HepG2 (cell line): ENCODE measurements around the gene TIMM9. TPM values are rescaled to one million over a fixed set of nuclear protein-coding genes. Genes with fewer than 3 reads are reported as not detected.
A peak's percentile ranks its signal among the peaks of the same experiment; 100 is the strongest.

Source experiments
- HDAC1 ChIP-seq: sonication (generic); formaldehyde crosslinking; IDR thresholded peaks from 2 replicates; pipeline ENCODE4 v1.5.1; 2020; ENCODE audit warnings: mild to moderate bottlenecking, missing genetic modification reagents
- HNRNPL ChIP-seq: fragments of 200-400 bp; formaldehyde crosslinking; IDR thresholded peaks from 2 replicates; pipeline ENCODE4 v1.6.1; 2017; ENCODE audit warnings: mild to moderate bottlenecking, low read depth, low read length
- LCORL ChIP-seq, 2 experiments: fragments of 450-650 bp in 1 of 2; sonication (generic) in 1 of 2; formaldehyde crosslinking in 1 of 2; IDR thresholded peaks; 2 replicates each; pipeline versions ENCODE4 v1.5.0 to v1.6.1; 2017 to 2020; ENCODE audit warnings: antibody characterized with exemption in 1 of 2, missing genetic modification reagents in 1 of 2
- MED1 ChIP-seq: sonication (generic); formaldehyde crosslinking; IDR thresholded peaks from 2 replicates; pipeline ENCODE4 v1.4.0; 2020; ENCODE audit warnings: missing genetic modification reagents
- NKX3-1 ChIP-seq: sonication (generic); formaldehyde crosslinking; IDR thresholded peaks from 2 replicates; pipeline ENCODE4 v1.5.0; 2020; ENCODE audit warnings: missing genetic modification reagents
- TAF1 ChIP-seq: sonication (generic); formaldehyde crosslinking; IDR thresholded peaks from 2 replicates; pipeline ENCODE4 v1.4.0; 2020; ENCODE audit warnings: missing genetic modification reagents
- ZFAT ChIP-seq: sonication (generic); formaldehyde crosslinking; conservative IDR thresholded peaks from 2 replicates; pipeline ENCODE4 v1.8.1; 2023; ENCODE audit warnings: missing genetic modification reagents, inconsistent platforms
- ZKSCAN5 ChIP-seq: sonication (generic); formaldehyde crosslinking; IDR thresholded peaks from 2 replicates; pipeline ENCODE4 v1.5.1; 2020; ENCODE audit warnings: mild to moderate bottlenecking, missing genetic modification reagents
- polyA plus RNA-seq, 8 experiments: library from polyadenylated mRNA; depleted of rRNA in 3 of 8; stranded (reverse) in 7 of 8; unstranded in 1 of 8; fragments of >200 nt; fragmentation: Illumina TruSeq in 4 of 8; extraction: Trizol in 4 of 8; gene quantifications; 2 replicates each; pipeline versions ENCODE4 v1.2.1 to v1.2.3, GENCODE V29; 2011 to 2016; ENCODE audit warnings: low read depth in 4 of 8, missing spikeins in 1 of 8, mixed read lengths in 1 of 8; ENCODE audit not compliant: insufficient read depth in 1 of 8
- total RNA-seq, 5 experiments: library from RNA; depleted of rRNA; stranded (reverse); fragments of >200 nt; fragmentation: Illumina TruSeq; extraction: Trizol; gene quantifications; 2 replicates each; pipeline ENCODE4 v1.2.3, GENCODE V29; 2016; ENCODE audit warnings: low read depth in 1 of 5
- TF ChIP-seq, protein P1 (sequence below): sonication (generic); formaldehyde crosslinking; IDR thresholded peaks from 2 replicates; pipeline ENCODE4 v1.4.0; 2020; ENCODE audit warnings: missing genetic modification reagents, borderline replicate concordance
- TF ChIP-seq, protein P2 (sequence below): sonication (generic); formaldehyde crosslinking; IDR thresholded peaks from 2 replicates; pipeline ENCODE4 v1.5.0; 2020; ENCODE audit warnings: missing genetic modification reagents
- TF ChIP-seq, protein P3 (sequence below): IDR thresholded peaks from 2 replicates; pipeline ENCODE4 v1.6.1; 2016; ENCODE audit warnings: mild to moderate bottlenecking
- TF ChIP-seq, protein P4 (sequence below): sonication (generic); formaldehyde crosslinking; IDR thresholded peaks from 2 replicates; pipeline ENCODE4 v1.8.0; 2023; ENCODE audit warnings: mild to moderate bottlenecking, missing genetic modification reagents
- TF ChIP-seq, protein P5 (sequence below): sonication (generic); formaldehyde crosslinking; IDR thresholded peaks from 2 replicates; pipeline ENCODE4 v1.5.0; 2020; ENCODE audit warnings: missing genetic modification reagents

Gene TIMM9
- total and polyA plus RNA-seq, 2 of the 13 experiments (the other 11 are each of a cell fraction or from before 2014, with no cell fraction given): 30.5 to 42.5 TPM

DNA sequence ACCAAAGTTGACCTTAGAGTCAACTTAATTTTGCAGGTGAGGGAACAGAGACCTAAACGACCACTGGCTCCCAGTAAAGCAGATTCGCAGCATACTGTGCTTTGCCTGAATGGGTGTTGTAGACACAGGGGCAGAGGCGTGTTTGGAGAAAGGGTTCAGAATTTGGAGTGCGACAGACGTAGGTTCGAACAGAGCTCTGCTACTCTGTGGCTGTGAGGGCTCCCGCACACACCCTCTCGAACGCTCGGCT, 31.8 kb downstream of the TIMM9 start (continued):
- peak; percentile 97 for TF ChIP-seq ZFAT
- TF ChIP-seq, protein P1, sequence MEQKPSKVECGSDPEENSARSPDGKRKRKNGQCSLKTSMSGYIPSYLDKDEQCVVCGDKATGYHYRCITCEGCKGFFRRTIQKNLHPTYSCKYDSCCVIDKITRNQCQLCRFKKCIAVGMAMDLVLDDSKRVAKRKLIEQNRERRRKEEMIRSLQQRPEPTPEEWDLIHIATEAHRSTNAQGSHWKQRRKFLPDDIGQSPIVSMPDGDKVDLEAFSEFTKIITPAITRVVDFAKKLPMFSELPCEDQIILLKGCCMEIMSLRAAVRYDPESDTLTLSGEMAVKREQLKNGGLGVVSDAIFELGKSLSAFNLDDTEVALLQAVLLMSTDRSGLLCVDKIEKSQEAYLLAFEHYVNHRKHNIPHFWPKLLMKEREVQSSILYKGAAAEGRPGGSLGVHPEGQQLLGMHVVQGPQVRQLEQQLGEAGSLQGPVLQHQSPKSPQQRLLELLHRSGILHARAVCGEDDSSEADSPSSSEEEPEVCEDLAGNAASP (CRISPR knock-in tag): 0 out of 2 replicates have a peak, but pooled peaks have one; percentile 17
- no peak for TF ChIP-seq LCORL (IDR thresholded peaks at IDR 0.05)
- TF ChIP-seq LCORL (CRISPR knock-in tag; IDR thresholded peaks at IDR 0.05): peak; percentile 58; the same call in 1 of the 2 replicates
- TF ChIP-seq HDAC1: peak; percentile 63; the same call in 1 of the 2 replicates
- TF ChIP-seq TAF1 (CRISPR knock-in tag): no peak
- TF ChIP-seq, protein P2, sequence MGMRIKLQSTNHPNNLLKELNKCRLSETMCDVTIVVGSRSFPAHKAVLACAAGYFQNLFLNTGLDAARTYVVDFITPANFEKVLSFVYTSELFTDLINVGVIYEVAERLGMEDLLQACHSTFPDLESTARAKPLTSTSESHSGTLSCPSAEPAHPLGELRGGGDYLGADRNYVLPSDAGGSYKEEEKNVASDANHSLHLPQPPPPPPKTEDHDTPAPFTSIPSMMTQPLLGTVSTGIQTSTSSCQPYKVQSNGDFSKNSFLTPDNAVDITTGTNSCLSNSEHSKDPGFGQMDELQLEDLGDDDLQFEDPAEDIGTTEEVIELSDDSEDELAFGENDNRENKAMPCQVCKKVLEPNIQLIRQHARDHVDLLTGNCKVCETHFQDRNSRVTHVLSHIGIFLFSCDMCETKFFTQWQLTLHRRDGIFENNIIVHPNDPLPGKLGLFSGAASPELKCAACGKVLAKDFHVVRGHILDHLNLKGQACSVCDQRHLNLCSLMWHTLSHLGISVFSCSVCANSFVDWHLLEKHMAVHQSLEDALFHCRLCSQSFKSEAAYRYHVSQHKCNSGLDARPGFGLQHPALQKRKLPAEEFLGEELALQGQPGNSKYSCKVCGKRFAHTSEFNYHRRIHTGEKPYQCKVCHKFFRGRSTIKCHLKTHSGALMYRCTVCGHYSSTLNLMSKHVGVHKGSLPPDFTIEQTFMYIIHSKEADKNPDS (CRISPR knock-in tag): no peak
- 0 out of 2 replicates have a peak, but pooled peaks have one; percentile 28 for TF ChIP-seq ZKSCAN5 (CRISPR knock-in tag)
- TF ChIP-seq, protein P3, sequence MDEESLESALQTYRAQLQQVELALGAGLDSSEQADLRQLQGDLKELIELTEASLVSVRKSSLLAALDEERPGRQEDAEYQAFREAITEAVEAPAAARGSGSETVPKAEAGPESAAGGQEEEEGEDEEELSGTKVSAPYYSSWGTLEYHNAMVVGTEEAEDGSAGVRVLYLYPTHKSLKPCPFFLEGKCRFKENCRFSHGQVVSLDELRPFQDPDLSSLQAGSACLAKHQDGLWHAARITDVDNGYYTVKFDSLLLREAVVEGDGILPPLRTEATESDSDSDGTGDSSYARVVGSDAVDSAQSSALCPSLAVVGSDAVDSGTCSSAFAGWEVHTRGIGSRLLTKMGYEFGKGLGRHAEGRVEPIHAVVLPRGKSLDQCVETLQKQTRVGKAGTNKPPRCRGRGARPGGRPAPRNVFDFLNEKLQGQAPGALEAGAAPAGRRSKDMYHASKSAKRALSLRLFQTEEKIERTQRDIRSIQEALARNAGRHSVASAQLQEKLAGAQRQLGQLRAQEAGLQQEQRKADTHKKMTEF (CRISPR knock-in tag): no peak
- no peak for TF ChIP-seq HNRNPL
- TF ChIP-seq, protein P4, sequence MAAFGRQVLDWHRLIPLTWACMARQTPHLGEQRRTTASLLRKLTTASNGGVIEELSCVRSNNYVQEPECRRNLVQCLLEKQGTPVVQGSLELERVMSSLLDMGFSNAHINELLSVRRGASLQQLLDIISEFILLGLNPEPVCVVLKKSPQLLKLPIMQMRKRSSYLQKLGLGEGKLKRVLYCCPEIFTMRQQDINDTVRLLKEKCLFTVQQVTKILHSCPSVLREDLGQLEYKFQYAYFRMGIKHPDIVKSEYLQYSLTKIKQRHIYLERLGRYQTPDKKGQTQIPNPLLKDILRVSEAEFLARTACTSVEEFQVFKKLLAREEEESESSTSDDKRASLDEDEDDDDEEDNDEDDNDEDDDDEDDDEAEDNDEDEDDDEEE: peak; percentile 41; the same call in 1 of the 2 replicates
- TF ChIP-seq, protein P5, sequence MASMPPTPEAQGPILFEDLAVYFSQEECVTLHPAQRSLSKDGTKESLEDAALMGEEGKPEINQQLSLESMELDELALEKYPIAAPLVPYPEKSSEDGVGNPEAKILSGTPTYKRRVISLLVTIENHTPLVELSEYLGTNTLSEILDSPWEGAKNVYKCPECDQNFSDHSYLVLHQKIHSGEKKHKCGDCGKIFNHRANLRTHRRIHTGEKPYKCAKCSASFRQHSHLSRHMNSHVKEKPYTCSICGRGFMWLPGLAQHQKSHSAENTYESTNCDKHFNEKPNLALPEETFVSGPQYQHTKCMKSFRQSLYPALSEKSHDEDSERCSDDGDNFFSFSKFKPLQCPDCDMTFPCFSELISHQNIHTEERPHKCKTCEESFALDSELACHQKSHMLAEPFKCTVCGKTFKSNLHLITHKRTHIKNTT (CRISPR knock-in tag): no peak
- TF ChIP-seq NKX3-1 (CRISPR knock-in tag): no peak
- TF ChIP-seq MED1 (CRISPR knock-in tag): 0 out of 2 replicates have a peak, but pooled peaks have one; percentile 2
